HepG2 (cell line): ENCODE results near the gene GPC3. TPM values are rescaled to one million over a fixed set of nuclear protein-coding genes. Genes with fewer than 3 reads are reported as not detected.

ENCODE experiments used
- BHLHE40 ChIP-seq: IDR thresholded peaks from 2 replicates; pipeline ENCODE4 v1.6.1; 2011; ENCODE audit warnings: low read length, improper control_type of control experiment
- DNMT1 ChIP-seq: sonication (generic); formaldehyde crosslinking; IDR thresholded peaks from 2 replicates; pipeline ENCODE4 v1.5.1; 2020; ENCODE audit warnings: mild to moderate bottlenecking, missing genetic modification reagents
- ELF1 ChIP-seq: sonication (generic); formaldehyde crosslinking; IDR thresholded peaks from 2 replicates; pipeline ENCODE4 v1.4.0; 2020; ENCODE audit warnings: missing genetic modification reagents
- HOXA3 ChIP-seq: sonication (generic); formaldehyde crosslinking; IDR thresholded peaks from 2 replicates; pipeline ENCODE4 v1.5.0; 2020; ENCODE audit warnings: missing genetic modification reagents
- KLF11 ChIP-seq: IDR thresholded peaks from 2 replicates; pipeline ENCODE4 v1.6.1; 2016; ENCODE audit warnings: missing compliant biosample characterization
- LCORL ChIP-seq, 2 experiments: fragments of 450-650 bp in 1 of 2; sonication (generic) in 1 of 2; formaldehyde crosslinking in 1 of 2; IDR thresholded peaks; 2 replicates each; pipeline versions ENCODE4 v1.5.0 to v1.6.1; 2017 to 2020; ENCODE audit warnings: antibody characterized with exemption in 1 of 2, missing genetic modification reagents in 1 of 2
- PAWR ChIP-seq: sonication (generic); formaldehyde crosslinking; IDR thresholded peaks from 2 replicates; pipeline ENCODE4 v1.4.0; 2020; ENCODE audit warnings: missing genetic modification reagents, mild to moderate bottlenecking, borderline replicate concordance
- SIX4 ChIP-seq: sonication (generic); formaldehyde crosslinking; IDR thresholded peaks from 2 replicates; pipeline ENCODE4 v1.4.0; 2020; ENCODE audit warnings: missing genetic modification reagents
- ZNF577 ChIP-seq: sonication (generic); formaldehyde crosslinking; IDR thresholded peaks from 2 replicates; pipeline ENCODE4 v1.4.0; 2020; ENCODE audit warnings: mild to moderate bottlenecking, low read depth, missing genetic modification reagents, borderline replicate concordance
- ZNF703 ChIP-seq: sonication (generic); formaldehyde crosslinking; IDR thresholded peaks from 2 replicates; pipeline ENCODE4 v1.5.1; 2020; ENCODE audit warnings: missing genetic modification reagents, mild to moderate bottlenecking, moderate library complexity, borderline replicate concordance
- polyA plus RNA-seq, 8 experiments: library from polyadenylated mRNA; depleted of rRNA in 3 of 8; stranded (reverse) in 7 of 8; unstranded in 1 of 8; fragments of >200 nt; fragmentation: Illumina TruSeq in 4 of 8; extraction: Trizol in 4 of 8; gene quantifications; 2 replicates each; pipeline versions ENCODE4 v1.2.1 to v1.2.3, GENCODE V29; 2011 to 2016; ENCODE audit warnings: low read depth in 4 of 8, missing spikeins in 1 of 8, mixed read lengths in 1 of 8; ENCODE audit not compliant: insufficient read depth in 1 of 8
- total RNA-seq, 5 experiments: library from RNA; depleted of rRNA; stranded (reverse); fragments of >200 nt; fragmentation: Illumina TruSeq; extraction: Trizol; gene quantifications; 2 replicates each; pipeline ENCODE4 v1.2.3, GENCODE V29; 2016; ENCODE audit warnings: low read depth in 1 of 5
- TF ChIP-seq, protein P1 (sequence below): sonication (generic); formaldehyde crosslinking; IDR thresholded peaks from 2 replicates; pipeline ENCODE4 v1.4.0; 2020; ENCODE audit warnings: mild to moderate bottlenecking, missing genetic modification reagents
- TF ChIP-seq, protein P2 (sequence below): sonication (generic); formaldehyde crosslinking; conservative IDR thresholded peaks from 2 replicates; pipeline ENCODE4 v1.4.0; 2020; ENCODE audit warnings: missing genetic modification reagents
- TF ChIP-seq, protein P3 (sequence below): sonication (generic); formaldehyde crosslinking; IDR thresholded peaks from 2 replicates; pipeline ENCODE4 v1.5.1; 2020; ENCODE audit warnings: missing genetic modification reagents, mild to moderate bottlenecking, borderline replicate concordance
- TF ChIP-seq, protein P4 (sequence below): sonication (generic); formaldehyde crosslinking; IDR thresholded peaks from 2 replicates; pipeline ENCODE4 v1.4.0; 2020; ENCODE audit warnings: missing genetic modification reagents
- TF ChIP-seq, protein P5 (sequence below): sonication (generic); formaldehyde crosslinking; IDR thresholded peaks from 2 replicates; pipeline ENCODE4 v1.5.0; 2020; ENCODE audit warnings: mild to moderate bottlenecking, missing genetic modification reagents
- TF ChIP-seq, protein P6 (sequence below): sonication (generic); formaldehyde crosslinking; IDR thresholded peaks from 2 replicates; pipeline ENCODE4 v1.4.0; 2020; ENCODE audit warnings: low read depth, mild to moderate bottlenecking, missing genetic modification reagents

The GPC3 gene
- total and polyA plus RNA-seq, 2 of the 13 experiments (the other 11 are each of a cell fraction or from before 2014, with no cell fraction given): 1,799 to 3,263 TPM

DNA sequence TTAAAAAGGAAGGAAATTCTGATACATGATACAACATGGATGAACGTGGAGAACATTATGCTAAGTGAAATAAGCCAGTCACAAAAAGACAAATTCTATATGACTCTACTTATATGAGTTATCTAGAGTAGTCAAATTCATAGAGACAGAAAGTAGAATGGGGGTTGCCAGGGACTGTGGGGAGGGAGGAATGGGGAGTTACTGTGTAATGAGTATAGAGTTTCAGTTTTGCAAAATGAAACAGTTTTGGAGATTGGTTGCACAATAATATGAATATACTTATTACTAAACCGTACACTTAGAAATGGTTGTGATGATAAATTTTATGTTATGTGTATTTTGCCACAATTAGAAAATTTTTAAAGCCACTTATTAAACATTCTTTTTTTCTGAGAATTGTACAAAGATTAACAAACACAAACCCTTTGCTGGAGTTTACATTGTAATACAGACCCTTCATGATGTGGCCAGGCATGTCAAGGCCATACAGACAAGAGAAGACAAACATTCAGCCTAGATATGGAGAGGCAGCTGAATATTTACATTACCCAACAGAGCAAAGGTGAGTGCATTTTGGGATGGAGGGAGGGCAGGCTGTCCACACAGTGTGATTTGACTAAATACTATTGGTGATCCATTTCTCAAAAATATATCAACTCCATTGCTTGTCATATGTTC is 21.2 kb upstream of the GPC3 start (continued):
- TF ChIP-seq, protein P1, sequence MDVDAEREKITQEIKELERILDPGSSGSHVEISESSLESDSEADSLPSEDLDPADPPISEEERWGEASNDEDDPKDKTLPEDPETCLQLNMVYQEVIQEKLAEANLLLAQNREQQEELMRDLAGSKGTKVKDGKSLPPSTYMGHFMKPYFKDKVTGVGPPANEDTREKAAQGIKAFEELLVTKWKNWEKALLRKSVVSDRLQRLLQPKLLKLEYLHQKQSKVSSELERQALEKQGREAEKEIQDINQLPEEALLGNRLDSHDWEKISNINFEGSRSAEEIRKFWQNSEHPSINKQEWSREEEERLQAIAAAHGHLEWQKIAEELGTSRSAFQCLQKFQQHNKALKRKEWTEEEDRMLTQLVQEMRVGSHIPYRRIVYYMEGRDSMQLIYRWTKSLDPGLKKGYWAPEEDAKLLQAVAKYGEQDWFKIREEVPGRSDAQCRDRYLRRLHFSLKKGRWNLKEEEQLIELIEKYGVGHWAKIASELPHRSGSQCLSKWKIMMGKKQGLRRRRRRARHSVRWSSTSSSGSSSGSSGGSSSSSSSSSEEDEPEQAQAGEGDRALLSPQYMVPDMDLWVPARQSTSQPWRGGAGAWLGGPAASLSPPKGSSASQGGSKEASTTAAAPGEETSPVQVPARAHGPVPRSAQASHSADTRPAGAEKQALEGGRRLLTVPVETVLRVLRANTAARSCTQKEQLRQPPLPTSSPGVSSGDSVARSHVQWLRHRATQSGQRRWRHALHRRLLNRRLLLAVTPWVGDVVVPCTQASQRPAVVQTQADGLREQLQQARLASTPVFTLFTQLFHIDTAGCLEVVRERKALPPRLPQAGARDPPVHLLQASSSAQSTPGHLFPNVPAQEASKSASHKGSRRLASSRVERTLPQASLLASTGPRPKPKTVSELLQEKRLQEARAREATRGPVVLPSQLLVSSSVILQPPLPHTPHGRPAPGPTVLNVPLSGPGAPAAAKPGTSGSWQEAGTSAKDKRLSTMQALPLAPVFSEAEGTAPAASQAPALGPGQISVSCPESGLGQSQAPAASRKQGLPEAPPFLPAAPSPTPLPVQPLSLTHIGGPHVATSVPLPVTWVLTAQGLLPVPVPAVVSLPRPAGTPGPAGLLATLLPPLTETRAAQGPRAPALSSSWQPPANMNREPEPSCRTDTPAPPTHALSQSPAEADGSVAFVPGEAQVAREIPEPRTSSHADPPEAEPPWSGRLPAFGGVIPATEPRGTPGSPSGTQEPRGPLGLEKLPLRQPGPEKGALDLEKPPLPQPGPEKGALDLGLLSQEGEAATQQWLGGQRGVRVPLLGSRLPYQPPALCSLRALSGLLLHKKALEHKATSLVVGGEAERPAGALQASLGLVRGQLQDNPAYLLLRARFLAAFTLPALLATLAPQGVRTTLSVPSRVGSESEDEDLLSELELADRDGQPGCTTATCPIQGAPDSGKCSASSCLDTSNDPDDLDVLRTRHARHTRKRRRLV (CRISPR knock-in tag): no peak
- TF ChIP-seq, protein P2, sequence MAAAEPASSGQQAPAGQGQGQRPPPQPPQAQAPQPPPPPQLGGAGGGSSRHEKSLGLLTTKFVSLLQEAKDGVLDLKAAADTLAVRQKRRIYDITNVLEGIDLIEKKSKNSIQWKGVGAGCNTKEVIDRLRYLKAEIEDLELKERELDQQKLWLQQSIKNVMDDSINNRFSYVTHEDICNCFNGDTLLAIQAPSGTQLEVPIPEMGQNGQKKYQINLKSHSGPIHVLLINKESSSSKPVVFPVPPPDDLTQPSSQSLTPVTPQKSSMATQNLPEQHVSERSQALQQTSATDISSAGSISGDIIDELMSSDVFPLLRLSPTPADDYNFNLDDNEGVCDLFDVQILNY (CRISPR knock-in tag): no peak
- TF ChIP-seq PAWR (CRISPR knock-in tag) (no peak), ZNF703 (no peak), HOXA3 (0 out of 2 replicates have a peak, but pooled peaks have one; percentile 39), KLF11 (no peak), SIX4 (peak; percentile 83), ELF1 (CRISPR knock-in tag) (no peak), BHLHE40 (no peak), ZNF577 (no peak), DNMT1 (CRISPR knock-in tag) (no peak), LCORL (IDR thresholded peaks at IDR 0.05) (peak; percentile 93), LCORL (CRISPR knock-in tag; IDR thresholded peaks at IDR 0.05) (peak; percentile 90)
- TF ChIP-seq, protein P3, sequence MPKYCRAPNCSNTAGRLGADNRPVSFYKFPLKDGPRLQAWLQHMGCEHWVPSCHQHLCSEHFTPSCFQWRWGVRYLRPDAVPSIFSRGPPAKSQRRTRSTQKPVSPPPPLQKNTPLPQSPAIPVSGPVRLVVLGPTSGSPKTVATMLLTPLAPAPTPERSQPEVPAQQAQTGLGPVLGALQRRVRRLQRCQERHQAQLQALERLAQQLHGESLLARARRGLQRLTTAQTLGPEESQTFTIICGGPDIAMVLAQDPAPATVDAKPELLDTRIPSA (CRISPR knock-in tag): no peak
- TF ChIP-seq, protein P4, sequence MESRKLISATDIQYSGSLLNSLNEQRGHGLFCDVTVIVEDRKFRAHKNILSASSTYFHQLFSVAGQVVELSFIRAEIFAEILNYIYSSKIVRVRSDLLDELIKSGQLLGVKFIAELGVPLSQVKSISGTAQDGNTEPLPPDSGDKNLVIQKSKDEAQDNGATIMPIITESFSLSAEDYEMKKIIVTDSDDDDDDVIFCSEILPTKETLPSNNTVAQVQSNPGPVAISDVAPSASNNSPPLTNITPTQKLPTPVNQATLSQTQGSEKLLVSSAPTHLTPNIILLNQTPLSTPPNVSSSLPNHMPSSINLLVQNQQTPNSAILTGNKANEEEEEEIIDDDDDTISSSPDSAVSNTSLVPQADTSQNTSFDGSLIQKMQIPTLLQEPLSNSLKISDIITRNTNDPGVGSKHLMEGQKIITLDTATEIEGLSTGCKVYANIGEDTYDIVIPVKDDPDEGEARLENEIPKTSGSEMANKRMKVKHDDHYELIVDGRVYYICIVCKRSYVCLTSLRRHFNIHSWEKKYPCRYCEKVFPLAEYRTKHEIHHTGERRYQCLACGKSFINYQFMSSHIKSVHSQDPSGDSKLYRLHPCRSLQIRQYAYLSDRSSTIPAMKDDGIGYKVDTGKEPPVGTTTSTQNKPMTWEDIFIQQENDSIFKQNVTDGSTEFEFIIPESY (CRISPR knock-in tag): no peak
- TF ChIP-seq, protein P5, sequence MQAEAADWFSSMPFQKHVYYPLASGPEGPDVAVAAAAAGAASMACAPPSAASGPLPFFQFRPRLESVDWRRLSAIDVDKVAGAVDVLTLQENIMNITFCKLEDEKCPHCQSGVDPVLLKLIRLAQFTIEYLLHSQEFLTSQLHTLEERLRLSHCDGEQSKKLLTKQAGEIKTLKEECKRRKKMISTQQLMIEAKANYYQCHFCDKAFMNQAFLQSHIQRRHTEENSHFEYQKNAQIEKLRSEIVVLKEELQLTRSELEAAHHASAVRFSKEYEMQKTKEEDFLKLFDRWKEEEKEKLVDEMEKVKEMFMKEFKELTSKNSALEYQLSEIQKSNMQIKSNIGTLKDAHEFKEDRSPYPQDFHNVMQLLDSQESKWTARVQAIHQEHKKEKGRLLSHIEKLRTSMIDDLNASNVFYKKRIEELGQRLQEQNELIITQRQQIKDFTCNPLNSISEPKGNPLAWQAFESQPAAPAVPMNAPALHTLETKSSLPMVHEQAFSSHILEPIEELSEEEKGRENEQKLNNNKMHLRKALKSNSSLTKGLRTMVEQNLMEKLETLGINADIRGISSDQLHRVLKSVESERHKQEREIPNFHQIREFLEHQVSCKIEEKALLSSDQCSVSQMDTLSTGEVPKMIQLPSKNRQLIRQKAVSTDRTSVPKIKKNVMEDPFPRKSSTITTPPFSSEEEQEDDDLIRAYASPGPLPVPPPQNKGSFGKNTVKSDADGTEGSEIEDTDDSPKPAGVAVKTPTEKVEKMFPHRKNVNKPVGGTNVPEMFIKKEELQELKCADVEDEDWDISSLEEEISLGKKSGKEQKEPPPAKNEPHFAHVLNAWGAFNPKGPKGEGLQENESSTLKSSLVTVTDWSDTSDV (CRISPR knock-in tag): no peak
- TF ChIP-seq, protein P6, sequence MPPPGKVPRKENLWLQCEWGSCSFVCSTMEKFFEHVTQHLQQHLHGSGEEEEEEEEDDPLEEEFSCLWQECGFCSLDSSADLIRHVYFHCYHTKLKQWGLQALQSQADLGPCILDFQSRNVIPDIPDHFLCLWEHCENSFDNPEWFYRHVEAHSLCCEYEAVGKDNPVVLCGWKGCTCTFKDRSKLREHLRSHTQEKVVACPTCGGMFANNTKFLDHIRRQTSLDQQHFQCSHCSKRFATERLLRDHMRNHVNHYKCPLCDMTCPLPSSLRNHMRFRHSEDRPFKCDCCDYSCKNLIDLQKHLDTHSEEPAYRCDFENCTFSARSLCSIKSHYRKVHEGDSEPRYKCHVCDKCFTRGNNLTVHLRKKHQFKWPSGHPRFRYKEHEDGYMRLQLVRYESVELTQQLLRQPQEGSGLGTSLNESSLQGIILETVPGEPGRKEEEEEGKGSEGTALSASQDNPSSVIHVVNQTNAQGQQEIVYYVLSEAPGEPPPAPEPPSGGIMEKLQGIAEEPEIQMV (CRISPR knock-in tag): no peak
